AG09319 (cell line): Measurements from ENCODE around the gene RESP18.

ENCODE experiments used
- DNase-seq: peaks from one replicate; pipeline ENCODE4 v3.0.0-alpha.2; 2010; ENCODE audit warnings: low read depth; ENCODE audit errors: extremely low read depth
- TF ChIP-seq, protein P1 (sequence below): IDR thresholded peaks from 2 replicates; pipeline ENCODE4 v1.5.1; 2011; ENCODE audit warnings: low read depth, mild to moderate bottlenecking, inconsistent platforms, low read length, moderate library complexity

Gene RESP18

DNA sequence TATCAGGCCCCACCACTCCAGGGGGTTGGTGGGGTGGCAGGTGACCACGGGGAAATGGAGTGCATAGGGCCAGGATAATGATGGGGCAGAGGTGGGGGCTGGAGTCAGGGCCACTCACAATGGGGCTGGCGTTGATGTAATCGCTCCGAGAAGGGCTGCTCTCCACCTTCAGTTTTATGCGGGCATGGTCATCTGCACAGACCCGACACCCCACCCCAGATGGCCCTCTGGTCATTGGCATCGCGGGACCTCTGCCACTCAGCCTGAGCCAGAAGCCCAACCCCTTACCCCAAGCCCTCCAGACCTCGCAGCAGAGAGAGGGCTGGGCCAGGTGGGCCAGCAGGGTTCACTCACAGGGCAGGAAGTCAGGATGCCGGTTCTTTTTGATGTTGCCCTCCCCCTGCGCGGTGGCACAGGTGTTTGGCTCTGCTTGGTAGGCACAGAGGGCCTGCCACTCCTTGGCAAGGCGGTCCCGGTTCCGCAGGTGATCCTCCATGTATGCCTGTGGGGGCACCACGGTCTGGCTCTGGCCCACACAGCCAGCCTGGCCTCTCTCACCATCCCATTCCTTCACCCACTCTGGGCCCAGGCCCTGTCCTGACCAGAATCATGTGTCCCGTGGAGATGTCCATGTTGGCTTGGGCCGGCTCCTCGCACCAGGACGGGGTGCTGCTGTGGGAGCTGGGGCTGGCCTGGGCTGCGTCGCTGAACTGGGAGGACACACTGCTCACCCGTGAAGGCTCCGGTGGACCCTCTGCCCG, 35.7 kb downstream of the RESP18 start:
- TF ChIP-seq, protein P1, sequence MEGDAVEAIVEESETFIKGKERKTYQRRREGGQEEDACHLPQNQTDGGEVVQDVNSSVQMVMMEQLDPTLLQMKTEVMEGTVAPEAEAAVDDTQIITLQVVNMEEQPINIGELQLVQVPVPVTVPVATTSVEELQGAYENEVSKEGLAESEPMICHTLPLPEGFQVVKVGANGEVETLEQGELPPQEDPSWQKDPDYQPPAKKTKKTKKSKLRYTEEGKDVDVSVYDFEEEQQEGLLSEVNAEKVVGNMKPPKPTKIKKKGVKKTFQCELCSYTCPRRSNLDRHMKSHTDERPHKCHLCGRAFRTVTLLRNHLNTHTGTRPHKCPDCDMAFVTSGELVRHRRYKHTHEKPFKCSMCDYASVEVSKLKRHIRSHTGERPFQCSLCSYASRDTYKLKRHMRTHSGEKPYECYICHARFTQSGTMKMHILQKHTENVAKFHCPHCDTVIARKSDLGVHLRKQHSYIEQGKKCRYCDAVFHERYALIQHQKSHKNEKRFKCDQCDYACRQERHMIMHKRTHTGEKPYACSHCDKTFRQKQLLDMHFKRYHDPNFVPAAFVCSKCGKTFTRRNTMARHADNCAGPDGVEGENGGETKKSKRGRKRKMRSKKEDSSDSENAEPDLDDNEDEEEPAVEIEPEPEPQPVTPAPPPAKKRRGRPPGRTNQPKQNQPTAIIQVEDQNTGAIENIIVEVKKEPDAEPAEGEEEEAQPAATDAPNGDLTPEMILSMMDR = no peak
- no peak for DNase-seq

DNA sequence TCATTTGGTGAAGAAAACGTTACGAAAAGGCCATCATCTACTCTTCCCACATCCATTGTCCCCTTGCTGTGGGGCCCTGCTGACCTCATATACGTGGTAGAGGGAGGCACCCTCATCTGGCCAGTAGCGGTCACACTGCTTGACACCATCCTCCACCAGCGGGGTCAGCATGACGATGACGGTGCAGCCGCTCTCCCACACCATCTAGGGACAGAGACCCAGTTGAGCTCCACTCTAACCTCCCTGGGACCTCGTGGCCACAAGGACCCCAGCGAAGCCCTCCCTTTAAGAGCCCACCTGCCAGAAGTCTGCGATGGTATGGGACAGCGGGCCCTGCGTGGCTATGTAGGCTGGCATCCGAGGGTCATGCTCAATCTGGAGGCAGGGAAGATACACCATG, 36.4 kb downstream of the RESP18 start:
- no peak for DNase-seq
- TF ChIP-seq, protein P1 = no peak

DNA sequence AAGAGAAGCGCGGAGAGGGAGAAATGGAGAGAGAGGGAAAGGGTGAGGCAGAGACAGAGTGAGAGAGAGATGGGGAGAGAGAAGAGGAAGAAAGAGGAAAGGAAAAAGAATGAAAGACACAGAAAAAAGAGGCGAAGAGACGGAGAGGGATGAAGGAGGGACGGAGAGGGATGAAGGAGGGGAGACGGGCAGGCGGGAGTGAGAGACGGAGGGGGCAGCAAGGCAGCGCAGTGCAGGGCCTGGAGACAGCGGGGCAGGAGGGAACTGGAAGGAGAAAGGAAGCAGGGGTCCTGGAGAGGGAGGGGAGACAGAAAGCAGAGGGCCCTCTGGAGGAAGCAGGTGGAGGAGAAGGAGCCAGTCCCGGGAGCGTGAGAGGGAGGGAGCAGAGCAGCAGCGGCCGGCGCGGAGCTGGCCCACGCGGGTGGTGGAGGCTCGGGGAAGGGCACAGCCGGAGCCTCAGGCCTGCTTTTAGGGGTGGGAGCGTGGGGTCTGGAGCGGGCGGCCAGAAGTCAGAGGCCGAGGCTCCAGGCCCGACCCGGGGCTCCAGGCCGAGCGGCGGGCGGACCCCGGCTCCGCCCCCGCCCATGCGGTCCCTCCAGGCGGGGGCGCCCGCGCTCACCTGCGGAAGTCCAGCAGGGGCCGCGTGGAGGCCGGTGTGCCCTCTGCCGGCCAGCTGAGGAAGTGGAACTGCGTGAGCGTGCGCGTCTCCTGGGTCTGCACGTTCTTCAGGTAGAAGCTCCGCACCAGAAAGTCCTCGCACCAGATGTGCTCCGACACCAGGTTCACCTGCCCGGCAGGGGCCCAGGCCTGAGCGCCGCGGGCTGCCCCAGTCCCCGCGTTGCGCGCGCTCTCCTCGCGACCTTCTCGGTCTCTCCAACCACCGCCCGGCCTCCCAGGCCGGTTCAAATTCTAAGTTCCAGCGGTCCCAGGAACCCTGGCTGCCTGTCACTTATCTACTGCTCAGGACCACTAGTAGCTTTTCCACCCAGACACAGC, 37.9 kb downstream of the RESP18 start:
- TF ChIP-seq, protein P1 = peak; percentile 75
- DNase-seq = peak; percentile 41

- TF ChIP-seq, protein P1 = no peak
- no peak for DNase-seq
Measured at GRCh38 chr2:219293736-219294231, 38.8 kb downstream of the RESP18 start.

DNA sequence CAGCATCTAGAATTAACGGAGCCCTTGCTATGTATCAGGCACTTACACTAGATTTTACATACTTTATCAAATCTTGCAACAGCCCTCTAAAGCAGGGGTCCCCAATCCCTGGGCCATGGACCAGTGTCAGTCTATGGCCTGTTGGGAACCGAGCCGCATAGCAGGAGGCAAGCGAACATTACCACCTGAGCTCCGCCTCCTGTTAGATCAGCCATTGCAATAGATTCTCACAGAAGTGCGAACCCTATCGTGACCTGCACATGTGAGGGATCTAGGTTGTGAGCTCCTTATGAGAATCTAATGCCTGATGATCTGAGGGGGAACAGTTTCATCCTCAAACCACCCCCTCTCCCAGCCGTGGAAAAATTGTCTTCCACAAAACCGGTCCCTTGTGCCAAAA, 39.9 kb downstream of the RESP18 start:
- DNase-seq = no peak
- TF ChIP-seq, protein P1 = no peak

GRCh38 chr2:219291910-219292490, 40.5 kb downstream of the RESP18 start:
- no peak for DNase-seq

More at GRCh38 chr2:219291910-219292490, 40.5 kb downstream of the RESP18 start:
- TF ChIP-seq, protein P1 = no peak
